ENCODE measurements around the gene NOTCH1.

GRCh38 chr9:136495238-136495800, 50.5 kb downstream of the NOTCH1 start:
- TF ChIP-seq, protein P1, sequence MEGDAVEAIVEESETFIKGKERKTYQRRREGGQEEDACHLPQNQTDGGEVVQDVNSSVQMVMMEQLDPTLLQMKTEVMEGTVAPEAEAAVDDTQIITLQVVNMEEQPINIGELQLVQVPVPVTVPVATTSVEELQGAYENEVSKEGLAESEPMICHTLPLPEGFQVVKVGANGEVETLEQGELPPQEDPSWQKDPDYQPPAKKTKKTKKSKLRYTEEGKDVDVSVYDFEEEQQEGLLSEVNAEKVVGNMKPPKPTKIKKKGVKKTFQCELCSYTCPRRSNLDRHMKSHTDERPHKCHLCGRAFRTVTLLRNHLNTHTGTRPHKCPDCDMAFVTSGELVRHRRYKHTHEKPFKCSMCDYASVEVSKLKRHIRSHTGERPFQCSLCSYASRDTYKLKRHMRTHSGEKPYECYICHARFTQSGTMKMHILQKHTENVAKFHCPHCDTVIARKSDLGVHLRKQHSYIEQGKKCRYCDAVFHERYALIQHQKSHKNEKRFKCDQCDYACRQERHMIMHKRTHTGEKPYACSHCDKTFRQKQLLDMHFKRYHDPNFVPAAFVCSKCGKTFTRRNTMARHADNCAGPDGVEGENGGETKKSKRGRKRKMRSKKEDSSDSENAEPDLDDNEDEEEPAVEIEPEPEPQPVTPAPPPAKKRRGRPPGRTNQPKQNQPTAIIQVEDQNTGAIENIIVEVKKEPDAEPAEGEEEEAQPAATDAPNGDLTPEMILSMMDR (IDR thresholded peaks at IDR 0.05), result no peak
- TF ChIP-seq POLR2A (IDR thresholded peaks at IDR 0.05) (no peak), POLR2AphosphoS5 (IDR thresholded peaks at IDR 0.05) (no peak)
